WERI-Rb-1 (cell line): ENCODE measurements around the gene SCML2.
"Not testable (repeated sequence)": the region's sequence is repeated elsewhere in the genome, so short reads cannot be mapped to it uniquely, and the experiment has no call there.

ENCODE experiments used
- DNase-seq: peaks from one replicate; pipeline ENCODE4 v3.0.0-alpha.2; 2020
- H3K27ac ChIP-seq: fragments of 250-450 bp; sonication (Bioruptor Pico); 2 replicates; pipeline ENCODE4 v1.5.1; 2020; ENCODE audit warnings: mild to moderate bottlenecking, moderate library complexity
- H3K27me3 ChIP-seq: fragments of 250-450 bp; sonication (Bioruptor Pico); 2 replicates; pipeline ENCODE4 v1.5.1; 2021; ENCODE audit warnings: mild to moderate bottlenecking, low read depth, moderate library complexity; ENCODE audit not compliant: insufficient read depth, severe bottlenecking
- H3K36me3 ChIP-seq: fragments of 250-450 bp; sonication (Bioruptor Pico); 2 replicates; pipeline ENCODE4 v1.5.1; 2020; ENCODE audit warnings: mild to moderate bottlenecking, moderate library complexity
- H3K4me3 ChIP-seq: 2 replicates; pipeline ENCODE4 v1.5.1; 2011; ENCODE audit warnings: low read depth, mild to moderate bottlenecking, control low read depth, low read length
- H3K9me3 ChIP-seq: fragments of 250-450 bp; sonication (Bioruptor Pico); 2 replicates; pipeline ENCODE4 v1.5.1; 2021; ENCODE audit warnings: mild to moderate bottlenecking, moderate library complexity; ENCODE audit not compliant: severe bottlenecking
- TF ChIP-seq, protein P1 (sequence below): IDR thresholded peaks from 2 replicates; pipeline ENCODE4 v1.5.1; 2011; ENCODE audit warnings: low read depth, mild to moderate bottlenecking, control low read depth, inconsistent platforms, low read length

SCML2 gene

DNA sequence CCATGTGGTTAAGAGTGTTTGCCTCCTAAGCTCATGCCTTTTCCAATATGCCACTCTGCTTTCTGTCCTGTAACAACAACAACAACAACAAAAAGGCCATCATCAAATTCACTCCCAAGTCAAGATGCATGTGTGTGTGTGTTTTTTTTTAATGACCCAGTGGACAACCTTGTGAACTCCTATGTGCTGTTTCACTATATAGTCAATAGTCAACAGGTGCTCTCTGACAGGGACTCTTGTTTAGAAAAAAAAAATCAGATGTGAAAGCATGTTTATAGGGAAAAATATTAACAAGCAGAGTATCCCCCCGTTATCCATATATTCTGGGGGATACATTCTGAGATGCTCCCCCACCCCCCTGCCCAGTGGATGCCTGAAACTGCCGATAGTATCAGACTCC, 83.2 kb downstream of the SCML2 start:
- H3K4me3 ChIP-seq, result no peak overlapping the region
- no peak overlapping the region for H3K27ac ChIP-seq
- peaks cover 9% of the 10 kb centered on the region for H3K27me3 ChIP-seq
- H3K9me3 ChIP-seq, result no peaks in the 10 kb centered on the region
- TF ChIP-seq, protein P1, sequence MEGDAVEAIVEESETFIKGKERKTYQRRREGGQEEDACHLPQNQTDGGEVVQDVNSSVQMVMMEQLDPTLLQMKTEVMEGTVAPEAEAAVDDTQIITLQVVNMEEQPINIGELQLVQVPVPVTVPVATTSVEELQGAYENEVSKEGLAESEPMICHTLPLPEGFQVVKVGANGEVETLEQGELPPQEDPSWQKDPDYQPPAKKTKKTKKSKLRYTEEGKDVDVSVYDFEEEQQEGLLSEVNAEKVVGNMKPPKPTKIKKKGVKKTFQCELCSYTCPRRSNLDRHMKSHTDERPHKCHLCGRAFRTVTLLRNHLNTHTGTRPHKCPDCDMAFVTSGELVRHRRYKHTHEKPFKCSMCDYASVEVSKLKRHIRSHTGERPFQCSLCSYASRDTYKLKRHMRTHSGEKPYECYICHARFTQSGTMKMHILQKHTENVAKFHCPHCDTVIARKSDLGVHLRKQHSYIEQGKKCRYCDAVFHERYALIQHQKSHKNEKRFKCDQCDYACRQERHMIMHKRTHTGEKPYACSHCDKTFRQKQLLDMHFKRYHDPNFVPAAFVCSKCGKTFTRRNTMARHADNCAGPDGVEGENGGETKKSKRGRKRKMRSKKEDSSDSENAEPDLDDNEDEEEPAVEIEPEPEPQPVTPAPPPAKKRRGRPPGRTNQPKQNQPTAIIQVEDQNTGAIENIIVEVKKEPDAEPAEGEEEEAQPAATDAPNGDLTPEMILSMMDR, result no peak
- no peak for DNase-seq
- H3K36me3 ChIP-seq, result no peaks in the 10 kb centered on the region

GRCh38 chrX:18255059-18255458, 99.4 kb downstream of the SCML2 start:
- Histone ChIP-seq H3K4me3 (no peak overlapping the region), H3K27me3 (no peaks in the 10 kb centered on the region), H3K27ac (no peak overlapping the region), H3K9me3 (no peaks in the 10 kb centered on the region), H3K36me3 (peaks cover 8% of the 10 kb centered on the region)
- TF ChIP-seq, protein P1, result no peak
- no peak for DNase-seq

DNA sequence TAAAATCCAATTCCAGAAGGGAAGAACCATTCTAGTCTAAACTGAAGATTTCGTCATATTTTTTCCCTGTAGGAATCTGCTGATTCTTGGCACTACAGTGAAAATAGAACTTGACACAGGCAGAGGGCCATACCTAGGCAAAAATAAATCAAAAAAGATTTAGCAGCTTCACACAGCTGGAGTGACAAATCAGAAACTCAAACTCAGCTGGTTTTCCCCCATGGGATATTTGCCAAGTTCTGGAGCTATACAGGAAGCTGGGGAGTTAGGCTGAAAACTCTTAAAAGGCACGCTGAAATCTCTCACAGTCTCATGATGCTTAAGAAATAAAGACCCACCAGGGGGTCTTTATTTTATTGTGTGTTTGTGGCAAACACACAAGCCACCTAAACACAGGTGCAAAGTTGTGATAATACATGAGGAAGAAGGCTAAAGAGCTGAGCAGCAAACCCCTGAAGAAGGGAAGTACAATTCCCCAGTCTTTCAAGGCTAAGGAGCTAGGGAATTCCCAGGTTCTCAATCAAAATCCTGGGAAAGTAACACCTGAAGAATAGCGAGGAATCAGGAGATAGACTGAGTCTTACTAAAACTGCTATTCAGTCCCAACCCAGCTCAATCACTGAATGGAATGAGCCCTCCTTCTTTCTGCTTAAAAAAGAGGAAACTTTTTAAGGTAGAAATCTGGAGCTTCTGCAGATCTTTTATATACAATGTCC, 101.7 kb downstream of the SCML2 start:
- Histone ChIP-seq H3K9me3 (no peaks in the 10 kb centered on the region), H3K4me3 (no peak overlapping the region), H3K27me3 (peaks cover 15% of the 10 kb centered on the region), H3K36me3 (peaks cover 8% of the 10 kb centered on the region), H3K27ac (no peak overlapping the region)
- DNase-seq, result no peak
- TF ChIP-seq, protein P1, result no peak

DNA sequence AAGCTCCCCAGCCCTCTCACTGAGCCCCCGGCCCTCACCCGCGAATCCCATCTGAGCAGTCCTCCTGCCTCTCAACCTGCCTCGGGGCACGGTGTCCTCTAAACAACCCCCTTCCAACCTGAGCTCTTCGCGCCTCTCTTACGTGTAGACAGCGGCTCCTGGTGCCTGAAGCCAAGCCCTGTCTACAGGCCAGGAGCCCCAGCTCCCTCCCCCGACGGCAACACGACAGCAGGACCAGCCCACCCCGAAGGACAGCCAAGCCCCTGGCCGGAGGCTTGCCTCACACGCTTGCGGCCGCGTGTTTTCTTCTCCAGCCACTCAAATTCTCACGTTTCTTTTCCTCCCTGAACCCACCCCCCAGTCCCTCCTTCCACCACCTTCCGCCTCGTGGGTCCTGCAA, 124.8 kb downstream of the SCML2 start:
- H3K36me3 ChIP-seq, H3K9me3 ChIP-seq, H3K4me3 ChIP-seq, H3K27ac ChIP-seq, DNase-seq: not testable (repeated sequence)
- H3K27me3 ChIP-seq, result peaks cover 38% of the 10 kb centered on the region

DNA sequence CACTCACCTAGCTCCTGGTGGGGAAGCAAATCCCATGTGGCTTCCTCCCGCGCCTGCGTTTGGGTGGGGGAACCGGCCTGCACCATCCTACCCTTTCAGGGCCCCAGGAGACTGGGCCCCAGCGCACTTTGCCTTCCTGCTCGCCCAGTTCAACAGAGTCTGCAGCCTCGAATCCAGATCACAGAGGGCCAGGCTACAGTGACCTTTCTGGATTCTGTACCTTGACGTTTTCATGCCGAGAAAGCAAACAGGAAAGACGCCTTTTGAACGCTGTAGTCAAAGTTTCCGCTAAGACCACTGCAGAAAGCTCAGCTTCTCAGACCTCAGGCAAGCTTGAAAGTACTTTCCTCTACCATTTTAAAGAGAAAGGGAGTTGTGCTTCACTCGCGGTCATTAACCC, 126.4 kb downstream of the SCML2 start:
- H3K27ac ChIP-seq, result no peak overlapping the region

GRCh38 chrX:18227458-18227857, 127.0 kb downstream of the SCML2 start:
- Histone ChIP-seq H3K4me3 (no peak overlapping the region), H3K27ac (no peak overlapping the region), H3K27me3 (peaks cover 41% of the 10 kb centered on the region), H3K9me3 (no peaks in the 10 kb centered on the region), H3K36me3 (no peaks in the 10 kb centered on the region)
- DNase-seq, result no peak
- TF ChIP-seq, protein P1, result no peak

More for the DNA sequence above, 126.4 kb downstream of the SCML2 start:
- Histone ChIP-seq H3K27me3 (peaks cover 43% of the 10 kb centered on the region), H3K36me3 (no peaks in the 10 kb centered on the region), H3K9me3 (no peaks in the 10 kb centered on the region), H3K4me3 (no peak overlapping the region)
- no peak for DNase-seq
- TF ChIP-seq, protein P1, result no peak
